MM.1S (cell line): ENCODE measurements around the gene SLC2A13.
"Not testable (repeated sequence)": the region's sequence is repeated elsewhere in the genome, so short reads cannot be mapped to it uniquely, and the experiment has no call there.

Source experiments
- CTCF ChIP-seq: fragments of 300-600 bp; sonication (generic); IDR thresholded peaks from 2 replicates; pipeline ENCODE4 v1.5.1; 2016; ENCODE audit warnings: antibody characterized with exemption, low read length, mixed read lengths
- EZH2 ChIP-seq: fragments of 300-600 bp; sonication (generic); optimal IDR thresholded peaks from 2 replicates; pipeline ENCODE3; 2017; ENCODE audit warnings: low read depth, mild to moderate bottlenecking, antibody characterized with exemption, low read length, mixed read lengths
- EZH2phosphoT487 ChIP-seq: fragments of 300-600 bp; sonication (generic); IDR thresholded peaks from 2 replicates; pipeline ENCODE4 v1.6.1; 2018; ENCODE audit warnings: antibody characterized with exemption, low read length

GRCh38 chr12:39922598-39922997 is 183.3 kb downstream of the SLC2A13 start:
- TF ChIP-seq CTCF, EZH2phosphoT487, EZH2: not testable (repeated sequence)
